Uterus (tissue), 2 donors: ENCODE data around the gene GPN2.

Source experiments
- CTCF ChIP-seq, 4 experiments: fragments of 200-600 bp in 2 of 4; fragments of 450-650 bp in 2 of 4; sonication (generic) in 2 of 4; IDR thresholded peaks; one replicate each; pipeline ENCODE4 v1.5.1; 2016 to 2019; ENCODE audit warnings: antibody characterized with exemption in 4 of 4, mild to moderate bottlenecking in 2 of 4, moderate library complexity in 1 of 4
- POLR2A ChIP-seq, 2 donors: fragments of 450-650 bp; IDR thresholded peaks; one replicate each; pipeline ENCODE4 v1.6.1; 2016; ENCODE audit warnings: antibody characterized with exemption in 2 of 2, mild to moderate bottlenecking in 1 of 2, moderate library complexity in 1 of 2

- TF ChIP-seq CTCF (IDR thresholded peaks at IDR 0.05) (peak; percentile 70 to 79 (median 74)), POLR2A (IDR thresholded peaks at IDR 0.05) (no peak)
Measured at GRCh38 chr1:26853156-26853555, 36.9 kb downstream of the GPN2 start.
